Measurements from ENCODE around the gene SLC22A5. TPM values are rescaled to one million over a fixed set of nuclear protein-coding genes. Genes with fewer than 3 reads are reported as not detected.

SLC22A5 gene
- total RNA-seq, 1 experiment from 2014 or later: 20.2 TPM

GRCh38 chr5:132416306-132417009 lies 46.9 kb downstream of the SLC22A5 start:
- H3K36me3 ChIP-seq (ENCODE audit: control insufficient read depth, insufficient read depth, low read length): no peaks in the 10 kb centered on the region
- H3K4me3 Mint-ChIP-seq (ENCODE audit: unreplicated experiment): no peak overlapping the region
- no peak overlapping the region for H3K4me3 ChIP-seq (ENCODE audit: low read depth, low read length)
- POLR2A ChIA-PET: no interaction called here
- no peak for DNase-seq
- H3K4me1 Mint-ChIP-seq (ENCODE audit: low read depth, unreplicated experiment): peaks cover 19% of the 10 kb centered on the region
- no peak overlapping the region for H3K27ac Mint-ChIP-seq (ENCODE audit: unreplicated experiment)
- H3K27me3 ChIP-seq (replicated peaks; ENCODE audit: control insufficient read depth, insufficient read depth, low read length): no peaks in the 10 kb centered on the region
- no peaks in the 10 kb centered on the region for H3K27me3 Mint-ChIP-seq (ENCODE audit: insufficient read depth, unreplicated experiment)
- intact Hi-C loops (cut with micrococcal nuclease; ENCODE audit: unreplicated experiment): no loop called here
- CTCF ChIA-PET: interaction anchor here (0.7 to 1.1 kb wide), 2 partner anchors 63 to 85 kb away, joined by 3 read pairs; no protein-coding TSS in a partner anchor
- peaks cover 21% of the 10 kb centered on the region for H3K4me1 ChIP-seq
- no TSS peak for BruUV-seq (replicated peaks)
- peaks cover 3% of the 10 kb centered on the region for H3K36me3 Mint-ChIP-seq (ENCODE audit: insufficient read depth, unreplicated experiment)
- H3K9me3 ChIP-seq: no peaks in the 10 kb centered on the region
- no peaks in the 10 kb centered on the region for H3K9me3 Mint-ChIP-seq (ENCODE audit: unreplicated experiment)
- TF ChIP-seq, protein P1, sequence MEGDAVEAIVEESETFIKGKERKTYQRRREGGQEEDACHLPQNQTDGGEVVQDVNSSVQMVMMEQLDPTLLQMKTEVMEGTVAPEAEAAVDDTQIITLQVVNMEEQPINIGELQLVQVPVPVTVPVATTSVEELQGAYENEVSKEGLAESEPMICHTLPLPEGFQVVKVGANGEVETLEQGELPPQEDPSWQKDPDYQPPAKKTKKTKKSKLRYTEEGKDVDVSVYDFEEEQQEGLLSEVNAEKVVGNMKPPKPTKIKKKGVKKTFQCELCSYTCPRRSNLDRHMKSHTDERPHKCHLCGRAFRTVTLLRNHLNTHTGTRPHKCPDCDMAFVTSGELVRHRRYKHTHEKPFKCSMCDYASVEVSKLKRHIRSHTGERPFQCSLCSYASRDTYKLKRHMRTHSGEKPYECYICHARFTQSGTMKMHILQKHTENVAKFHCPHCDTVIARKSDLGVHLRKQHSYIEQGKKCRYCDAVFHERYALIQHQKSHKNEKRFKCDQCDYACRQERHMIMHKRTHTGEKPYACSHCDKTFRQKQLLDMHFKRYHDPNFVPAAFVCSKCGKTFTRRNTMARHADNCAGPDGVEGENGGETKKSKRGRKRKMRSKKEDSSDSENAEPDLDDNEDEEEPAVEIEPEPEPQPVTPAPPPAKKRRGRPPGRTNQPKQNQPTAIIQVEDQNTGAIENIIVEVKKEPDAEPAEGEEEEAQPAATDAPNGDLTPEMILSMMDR (IDR thresholded peaks at IDR 0.05; ENCODE audit: insufficient read depth in 1 of 2, low read depth in 1 of 2, low read length in 1 of 2, severe bottlenecking in 1 of 2, unreplicated experiment in 1 of 2): no peak

GRCh38 chr5:132417010-132417439 lies 47.5 kb downstream of the SLC22A5 start:
- Mint-ChIP-seq H3K4me1 (ENCODE audit: low read depth, unreplicated experiment) (peaks cover 16% of the 10 kb centered on the region), H3K27ac (ENCODE audit: unreplicated experiment) (no peak overlapping the region), H3K4me3 (ENCODE audit: unreplicated experiment) (no peak overlapping the region), H3K9me3 (ENCODE audit: unreplicated experiment) (no peaks in the 10 kb centered on the region), H3K27me3 (ENCODE audit: insufficient read depth, unreplicated experiment) (no peaks in the 10 kb centered on the region), H3K36me3 (ENCODE audit: insufficient read depth, unreplicated experiment) (peaks cover 6% of the 10 kb centered on the region)
- Histone ChIP-seq H3K4me3 (ENCODE audit: low read depth, low read length) (no peak overlapping the region), H3K9me3 (no peaks in the 10 kb centered on the region), H3K27me3 (replicated peaks; ENCODE audit: control insufficient read depth, insufficient read depth, low read length) (no peaks in the 10 kb centered on the region), H3K4me1 (peaks cover 17% of the 10 kb centered on the region), H3K36me3 (ENCODE audit: control insufficient read depth, insufficient read depth, low read length) (no peaks in the 10 kb centered on the region)
- intact Hi-C loops (cut with micrococcal nuclease; ENCODE audit: unreplicated experiment): no loop called here
- no TSS peak for BruUV-seq (replicated peaks)
- CTCF ChIA-PET: interaction anchor here (0.7 to 1.1 kb wide), 2 partner anchors 63 to 84 kb away, joined by 3 read pairs; no protein-coding TSS in a partner anchor
- POLR2A ChIA-PET: no interaction called here
- TF ChIP-seq, protein P1 (IDR thresholded peaks at IDR 0.05; ENCODE audit: insufficient read depth in 1 of 2, low read depth in 1 of 2, low read length in 1 of 2, severe bottlenecking in 1 of 2, unreplicated experiment in 1 of 2): no peak
- no peak for DNase-seq

DNA sequence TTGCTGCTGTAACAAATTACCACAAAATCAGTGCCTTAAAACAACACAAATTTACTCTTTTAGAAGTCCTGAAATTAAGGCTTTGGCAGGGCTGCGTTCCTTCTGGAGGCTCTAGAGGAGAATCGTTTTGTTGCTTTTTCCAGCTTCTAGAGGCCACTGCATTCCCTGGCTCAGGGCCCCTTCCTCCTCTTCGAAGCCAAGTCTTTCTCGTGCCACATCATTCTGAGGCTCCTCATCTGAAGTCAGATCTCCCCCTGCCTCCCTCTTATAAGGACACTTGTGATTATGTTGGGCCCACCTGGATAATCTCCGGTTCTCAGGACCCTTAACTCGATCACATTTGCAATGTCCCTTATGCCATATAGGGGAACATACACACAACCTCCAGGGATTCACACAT lies 48.0 kb downstream of the SLC22A5 start:
- H3K9me3 ChIP-seq: no peaks in the 10 kb centered on the region
- CTCF ChIA-PET: interaction anchor here (0.7 to 1.1 kb wide), 2 partner anchors 62 to 84 kb away, joined by 3 read pairs; no protein-coding TSS in a partner anchor
- Mint-ChIP-seq H3K4me1 (ENCODE audit: low read depth, unreplicated experiment) (peaks cover 16% of the 10 kb centered on the region), H3K27me3 (ENCODE audit: insufficient read depth, unreplicated experiment) (no peaks in the 10 kb centered on the region), H3K9me3 (ENCODE audit: unreplicated experiment) (no peaks in the 10 kb centered on the region), H3K36me3 (ENCODE audit: insufficient read depth, unreplicated experiment) (peaks cover 6% of the 10 kb centered on the region), H3K27ac (ENCODE audit: unreplicated experiment) (no peak overlapping the region), H3K4me3 (ENCODE audit: unreplicated experiment) (no peak overlapping the region)
- H3K27me3 ChIP-seq (replicated peaks; ENCODE audit: control insufficient read depth, insufficient read depth, low read length): no peaks in the 10 kb centered on the region
- intact Hi-C loops (cut with micrococcal nuclease; ENCODE audit: unreplicated experiment): no loop called here
- POLR2A ChIA-PET: no interaction called here
- DNase-seq: no peak
- H3K4me3 ChIP-seq (ENCODE audit: low read depth, low read length): no peak overlapping the region
- H3K36me3 ChIP-seq (ENCODE audit: control insufficient read depth, insufficient read depth, low read length): no peaks in the 10 kb centered on the region
- BruUV-seq (replicated peaks): no TSS peak
- TF ChIP-seq, protein P1 (IDR thresholded peaks at IDR 0.05; ENCODE audit: insufficient read depth in 1 of 2, low read depth in 1 of 2, low read length in 1 of 2, severe bottlenecking in 1 of 2, unreplicated experiment in 1 of 2): no peak
- H3K4me1 ChIP-seq: peaks cover 20% of the 10 kb centered on the region
